ENCODE measurements around the gene KIAA1549. TPM values are rescaled to one million over a fixed set of nuclear protein-coding genes. Genes with fewer than 3 reads are reported as not detected.

Gene KIAA1549
- total and polyA plus RNA-seq, 2 of the 8 experiments (the other 6 are each of a cell fraction or from before 2014, with no cell fraction given): 6.5 to 17.3 TPM

- Histone ChIP-seq H4K5ac (ENCODE audit: insufficient read length, low read depth, low read length) (no peak overlapping the region), H3K36me3 (ENCODE audit: control insufficient read depth in 2 of 4, insufficient read depth in 4 of 4, low read length in 3 of 4) (peaks cover 0 to 15% (median 7%) of the 10 kb centered on the region in 4 experiments; a peak in 3 of 8 replicates), H2BK12ac (ENCODE audit: low read depth, low read length) (no peak overlapping the region), H2BK20ac (ENCODE audit: low read length) (no peak overlapping the region), H3K23me2 (ENCODE audit: low read depth, low read length) (no peaks in the 10 kb centered on the region), H3K79me1 (ENCODE audit: low read depth, low read length) (no peaks in the 10 kb centered on the region), H3K23ac (ENCODE audit: insufficient read length) (no peak overlapping the region), H3K79me2 (ENCODE audit: control insufficient read depth in 1 of 2, insufficient read depth in 2 of 2, low read length in 2 of 2) (no peaks in the 10 kb centered on the region), H3K14ac (ENCODE audit: insufficient read length) (no peak overlapping the region), H4K20me1 (replicated peaks in 1 of 2; ENCODE audit: control insufficient read depth in 1 of 2, insufficient read depth in 2 of 2, low read length in 2 of 2) (no peaks in the 10 kb centered on the region), H3K9me3 (ENCODE audit: insufficient read depth in 2 of 2, low read depth in 1 of 2, low read length in 1 of 2) (no peaks in the 10 kb centered on the region), H3K27me3 (replicated peaks in 1 of 4; ENCODE audit: control insufficient read depth in 3 of 4, extremely low read depth in 1 of 4, insufficient read depth in 3 of 4, low read length in 3 of 4) (no peaks in the 10 kb centered on the region), H3K4me2 (ENCODE audit: insufficient read depth in 1 of 2, low read depth in 2 of 2, low read length in 2 of 2) (no peak overlapping the region), H4K91ac (replicated peaks; ENCODE audit: insufficient read length, low read length) (no peak overlapping the region), H3K56ac (replicated peaks; ENCODE audit: insufficient read length, low read depth, low read length) (no peak overlapping the region), H3K27ac (ENCODE audit: low read depth, low read length) (no peak overlapping the region), H4K8ac (ENCODE audit: extremely low read depth, insufficient read depth, low read length) (no peak overlapping the region), H3K18ac (ENCODE audit: extremely low read depth, low read length) (no peak overlapping the region), H2BK120ac (replicated peaks; ENCODE audit: low read depth, low read length) (no peak overlapping the region), H3K9ac (replicated peaks in 1 of 4; ENCODE audit: extremely low read depth in 1 of 4, low read depth in 3 of 4, low read length in 3 of 4) (peak overlapping the region in 1 of 4 experiments; percentile 21; a peak in 1 of 7 replicates), H2AK5ac (ENCODE audit: low read depth, low read length) (no peak overlapping the region), H2BK5ac (ENCODE audit: low read depth, low read length) (no peak overlapping the region), H3K4ac (replicated peaks; ENCODE audit: insufficient read length, low read depth, low read length) (no peak overlapping the region), H3K4me1 (replicated peaks in 1 of 4; ENCODE audit: control insufficient read depth in 3 of 4, insufficient read depth in 4 of 4, low read length in 3 of 4) (peaks cover 0 to 5% (median 2%) of the 10 kb centered on the region in 4 experiments; a peak in 2 of 7 replicates), H2BK15ac (ENCODE audit: low read length) (no peak overlapping the region), H3K4me3 (ENCODE audit: extremely low read depth in 1 of 4, insufficient read depth in 2 of 4, low read depth in 3 of 4, low read length in 4 of 4) (no peak overlapping the region), H2AFZ (ENCODE audit: low read length) (no peak overlapping the region)
- DNase-seq (ENCODE audit: low read depth in 1 of 2, low spot score in 2 of 2) (no peak), FAIRE-seq (no peak)
- POLR2A ChIA-PET (ENCODE audit: partially characterized antibody): no interaction called here
- TF ChIP-seq RXRA (IDR thresholded peaks at IDR 0.05; ENCODE audit: insufficient read depth, low read depth, low read length) (no peak), RAD21 (IDR thresholded peaks at IDR 0.05 in 1 of 2, conservative IDR thresholded peaks at IDR 0.05 in 1 of 2; ENCODE audit: low read depth in 2 of 2, low read length in 2 of 2) (peak in 1 of 2 experiments; percentile 26; a peak in 2 of 4 replicates)
- TF ChIP-seq, protein P1, sequence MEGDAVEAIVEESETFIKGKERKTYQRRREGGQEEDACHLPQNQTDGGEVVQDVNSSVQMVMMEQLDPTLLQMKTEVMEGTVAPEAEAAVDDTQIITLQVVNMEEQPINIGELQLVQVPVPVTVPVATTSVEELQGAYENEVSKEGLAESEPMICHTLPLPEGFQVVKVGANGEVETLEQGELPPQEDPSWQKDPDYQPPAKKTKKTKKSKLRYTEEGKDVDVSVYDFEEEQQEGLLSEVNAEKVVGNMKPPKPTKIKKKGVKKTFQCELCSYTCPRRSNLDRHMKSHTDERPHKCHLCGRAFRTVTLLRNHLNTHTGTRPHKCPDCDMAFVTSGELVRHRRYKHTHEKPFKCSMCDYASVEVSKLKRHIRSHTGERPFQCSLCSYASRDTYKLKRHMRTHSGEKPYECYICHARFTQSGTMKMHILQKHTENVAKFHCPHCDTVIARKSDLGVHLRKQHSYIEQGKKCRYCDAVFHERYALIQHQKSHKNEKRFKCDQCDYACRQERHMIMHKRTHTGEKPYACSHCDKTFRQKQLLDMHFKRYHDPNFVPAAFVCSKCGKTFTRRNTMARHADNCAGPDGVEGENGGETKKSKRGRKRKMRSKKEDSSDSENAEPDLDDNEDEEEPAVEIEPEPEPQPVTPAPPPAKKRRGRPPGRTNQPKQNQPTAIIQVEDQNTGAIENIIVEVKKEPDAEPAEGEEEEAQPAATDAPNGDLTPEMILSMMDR (IDR thresholded peaks at IDR 0.05; ENCODE audit: control extremely low read depth in 1 of 3, insufficient read depth in 1 of 3, low read depth in 1 of 3, low read length in 3 of 3): peak in 2 of 3 experiments; percentile 19 to 41; a peak in 2 of 4 replicates
- CTCF ChIA-PET (ENCODE audit: partially characterized antibody): interaction anchor here (0.9 to 1.6 kb wide), 7 partner anchors 12 to 1182 kb away, joined by 3 to 6 read pairs (median 3); no protein-coding TSS in a partner anchor
- WGBS, 2 experiments (ENCODE audit: extremely low coverage in 1 of 2, insufficient coverage in 1 of 2, insufficient read length in 1 of 2, insufficient replicate concordance in 2 of 2, low coverage in 1 of 2, low lambda C conversion rate in 2 of 2, missing lambda C conversion rate in 1 of 2): 85% methylated on average over 9 of the region's 9 CpGs; no CpG with 5 or more reads in 1 of the 2 experiments
Observed at GRCh38 chr7:138838166-138838565, 143.0 kb downstream of the KIAA1549 start.

Data from H1 (cell line).